Measurements from ENCODE around the gene C1orf50. TPM values are rescaled to one million over a fixed set of nuclear protein-coding genes. Genes with fewer than 3 reads are reported as not detected.

Gene C1orf50
- total and polyA plus RNA-seq, 2 of the 4 experiments (the other 2 are of a cell fraction), result 2.0 to 6.0 TPM

GRCh38 chr1:42786097-42786496 is 19.0 kb downstream of the C1orf50 start:
- in situ Hi-C loops (cut with MboI; ENCODE audit: low sequenced_read_pairs), result loop anchor here (10.0 kb wide), 1 partner anchor 129 kb away; no protein-coding TSS in a partner anchor
- H4K20me1 ChIP-seq (ENCODE audit: insufficient read depth, low read length), result no peaks in the 10 kb centered on the region; the same call in 1 of the 2 replicates
- H3K4ac ChIP-seq (ENCODE audit: low read depth, low read length), result no peak overlapping the region
- no peak overlapping the region for H3K4me3 ChIP-seq (ENCODE audit: insufficient read depth, low read depth, low read length)
- H3K4me1 ChIP-seq (ENCODE audit: control insufficient read depth, insufficient read depth, low read length), result peaks cover 3% of the 10 kb centered on the region; the same call in 1 of the 2 replicates
- dilution Hi-C loops (cut with HindIII; ENCODE audit: low sequenced_read_pairs, unreplicated experiment), result no loop called here
- H2BK20ac ChIP-seq (ENCODE audit: low read depth, low read length), result no peak overlapping the region
- H3K14ac ChIP-seq (replicated peaks; ENCODE audit: low read depth, low read length), result no peak overlapping the region
- H3K27ac ChIP-seq (ENCODE audit: insufficient read depth, low read length), result no peak overlapping the region
- H3K9me3 ChIP-seq (ENCODE audit: control insufficient read depth, insufficient read depth, low read length), result no peaks in the 10 kb centered on the region
- CTCF ChIA-PET, result no interaction called here
- no peak overlapping the region for H2BK15ac ChIP-seq (ENCODE audit: low read depth, low read length)
- no peak overlapping the region for H3K23ac ChIP-seq (ENCODE audit: low read depth, low read length)
- no peak for DNase-seq
- H3K56ac ChIP-seq (ENCODE audit: extremely low read depth, insufficient read depth, low read length), result no peak overlapping the region
- H3K79me1 ChIP-seq (ENCODE audit: low read depth in 1 of 2, low read length in 2 of 2), result no peaks in the 10 kb centered on the region; a peak in 1 of 4 replicates
- POLR2A ChIA-PET (ENCODE audit: unreplicated experiment), result no interaction called here
- no peak overlapping the region for H3K4me2 ChIP-seq (ENCODE audit: low read depth, low read length)
- no peak overlapping the region for H2AK9ac ChIP-seq (replicated peaks; ENCODE audit: low read depth, low read length, poor library complexity)
- H2AK5ac ChIP-seq (ENCODE audit: low read depth, low read length), result no peak overlapping the region
- intact Hi-C loops (cut with micrococcal nuclease), result no loop called here
- H2BK5ac ChIP-seq (ENCODE audit: low read depth, low read length, poor library complexity, severe bottlenecking), result no peak overlapping the region
- no peak overlapping the region for H4K8ac ChIP-seq (ENCODE audit: low read depth in 2 of 2, low read length in 2 of 2)
- no peak overlapping the region for H2AFZ ChIP-seq (replicated peaks; ENCODE audit: low read length, poor library complexity)
- H3K9ac ChIP-seq (ENCODE audit: low read depth, low read length), result no peak overlapping the region
- H4K91ac ChIP-seq (ENCODE audit: insufficient read depth, low read depth, low read length), result no peak overlapping the region
- no peaks in the 10 kb centered on the region for H3K27me3 ChIP-seq (ENCODE audit: control insufficient read depth, insufficient read depth, low read length)
- H2BK120ac ChIP-seq (ENCODE audit: low read depth, low read length), result no peak overlapping the region
- TF ChIP-seq POLR2A (IDR thresholded peaks at IDR 0.05; ENCODE audit: low read depth, low read length), result no peak
- TF ChIP-seq MAFK (IDR thresholded peaks at IDR 0.05; ENCODE audit: low read depth, low read length), result no peak
- no peak for TF ChIP-seq MAZ (IDR thresholded peaks at IDR 0.05; ENCODE audit: borderline replicate concordance, low read depth, low read length)
- no peak for TF ChIP-seq RCOR1 (IDR thresholded peaks at IDR 0.05; ENCODE audit: insufficient replicate concordance, low read length)
- no peak for TF ChIP-seq CTCF (conservative IDR thresholded peaks at IDR 0.05; ENCODE audit: low read depth, low read length)
- no peak for TF ChIP-seq RAD21 (IDR thresholded peaks at IDR 0.05; ENCODE audit: low read length)
- TF ChIP-seq FOS (IDR thresholded peaks at IDR 0.05; ENCODE audit: low read depth, low read length), result no peak
- no peak for TF ChIP-seq BHLHE40 (IDR thresholded peaks at IDR 0.05; ENCODE audit: low read depth, low read length)
- peaks cover 1% of the 10 kb centered on the region for H3K36me3 ChIP-seq (ENCODE audit: control insufficient read depth, insufficient read depth, low read length)
- WGBS, 2 experiments (ENCODE audit: extremely low coverage in 2 of 2, insufficient read length in 1 of 2), result 100% methylated on average over 1 of the region's 5 CpGs; no CpG with 5 or more reads in 1 of the 2 experiments
- BruUV-seq (replicated peaks), result no TSS peak
- H3K18ac ChIP-seq (ENCODE audit: low read depth, low read length), result no peak overlapping the region
- no peak overlapping the region for H4K5ac ChIP-seq (ENCODE audit: low read depth, low read length)
- peaks cover 5% of the 10 kb centered on the region; the same call in 1 of the 2 replicates for H3K9me1 ChIP-seq (ENCODE audit: insufficient read depth, low read length)
- ATAC-seq (ENCODE audit: low read depth), result no peak
